ENCODE data around the gene LGALS4.

GRCh38 chr19:38792250-38793111, 20.3 kb downstream of the LGALS4 start:
- TF ChIP-seq, protein P1, sequence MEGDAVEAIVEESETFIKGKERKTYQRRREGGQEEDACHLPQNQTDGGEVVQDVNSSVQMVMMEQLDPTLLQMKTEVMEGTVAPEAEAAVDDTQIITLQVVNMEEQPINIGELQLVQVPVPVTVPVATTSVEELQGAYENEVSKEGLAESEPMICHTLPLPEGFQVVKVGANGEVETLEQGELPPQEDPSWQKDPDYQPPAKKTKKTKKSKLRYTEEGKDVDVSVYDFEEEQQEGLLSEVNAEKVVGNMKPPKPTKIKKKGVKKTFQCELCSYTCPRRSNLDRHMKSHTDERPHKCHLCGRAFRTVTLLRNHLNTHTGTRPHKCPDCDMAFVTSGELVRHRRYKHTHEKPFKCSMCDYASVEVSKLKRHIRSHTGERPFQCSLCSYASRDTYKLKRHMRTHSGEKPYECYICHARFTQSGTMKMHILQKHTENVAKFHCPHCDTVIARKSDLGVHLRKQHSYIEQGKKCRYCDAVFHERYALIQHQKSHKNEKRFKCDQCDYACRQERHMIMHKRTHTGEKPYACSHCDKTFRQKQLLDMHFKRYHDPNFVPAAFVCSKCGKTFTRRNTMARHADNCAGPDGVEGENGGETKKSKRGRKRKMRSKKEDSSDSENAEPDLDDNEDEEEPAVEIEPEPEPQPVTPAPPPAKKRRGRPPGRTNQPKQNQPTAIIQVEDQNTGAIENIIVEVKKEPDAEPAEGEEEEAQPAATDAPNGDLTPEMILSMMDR (IDR thresholded peaks at IDR 0.05; ENCODE audit: low read depth, low read length, poor library complexity, severe bottlenecking), result peak; percentile 17
- TF ChIP-seq EZH2phosphoT487 (IDR thresholded peaks at IDR 0.05; ENCODE audit: borderline replicate concordance, low read length), result no peak

All from DOHH2 (cell line).